Dermis blood vessel endothelial cell (primary cell): ENCODE results near the gene RXFP2. TPM values are rescaled to one million over a fixed set of nuclear protein-coding genes. Genes with fewer than 3 reads are reported as not detected.
A peak's percentile ranks its signal among the peaks of the same experiment; 100 is the strongest.

ENCODE experiments used
- DNase-seq: peaks from one replicate; pipeline ENCODE4 v3.0.0; 2010
- total RNA-seq: library from RNA; depleted of rRNA; stranded (reverse); fragments of >200 nt; gene quantifications from 2 replicates; pipeline ENCODE4 v1.2.3, GENCODE V29; 2014

Gene RXFP2, protein sequence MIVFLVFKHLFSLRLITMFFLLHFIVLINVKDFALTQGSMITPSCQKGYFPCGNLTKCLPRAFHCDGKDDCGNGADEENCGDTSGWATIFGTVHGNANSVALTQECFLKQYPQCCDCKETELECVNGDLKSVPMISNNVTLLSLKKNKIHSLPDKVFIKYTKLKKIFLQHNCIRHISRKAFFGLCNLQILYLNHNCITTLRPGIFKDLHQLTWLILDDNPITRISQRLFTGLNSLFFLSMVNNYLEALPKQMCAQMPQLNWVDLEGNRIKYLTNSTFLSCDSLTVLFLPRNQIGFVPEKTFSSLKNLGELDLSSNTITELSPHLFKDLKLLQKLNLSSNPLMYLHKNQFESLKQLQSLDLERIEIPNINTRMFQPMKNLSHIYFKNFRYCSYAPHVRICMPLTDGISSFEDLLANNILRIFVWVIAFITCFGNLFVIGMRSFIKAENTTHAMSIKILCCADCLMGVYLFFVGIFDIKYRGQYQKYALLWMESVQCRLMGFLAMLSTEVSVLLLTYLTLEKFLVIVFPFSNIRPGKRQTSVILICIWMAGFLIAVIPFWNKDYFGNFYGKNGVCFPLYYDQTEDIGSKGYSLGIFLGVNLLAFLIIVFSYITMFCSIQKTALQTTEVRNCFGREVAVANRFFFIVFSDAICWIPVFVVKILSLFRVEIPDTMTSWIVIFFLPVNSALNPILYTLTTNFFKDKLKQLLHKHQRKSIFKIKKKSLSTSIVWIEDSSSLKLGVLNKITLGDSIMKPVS
- total RNA-seq, result not detected in 2 replicates

DNA sequence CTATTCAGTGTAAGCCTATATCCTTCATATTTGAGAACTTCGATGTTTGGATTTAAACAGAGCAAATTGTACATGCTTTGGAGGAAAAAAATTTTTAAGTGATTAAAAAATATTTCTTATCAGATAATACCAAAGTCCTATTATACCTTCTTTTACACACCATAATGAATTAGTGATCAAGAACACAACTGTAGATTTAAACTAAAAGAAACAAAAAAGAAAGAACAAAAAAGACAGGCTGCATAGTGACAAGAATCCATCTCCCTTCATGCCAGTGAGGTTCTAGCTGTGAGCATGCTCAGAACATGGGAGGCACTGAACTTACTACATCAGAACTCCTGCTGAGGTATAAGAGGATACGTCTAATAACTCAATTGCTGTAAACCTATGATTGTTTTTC is at the start of gene RXFP2:
RXFP2 (plus strand) TSS at position 301 of the 400 bp plus-strand sequence; CDS start at position 388, 87 bp downstream.
- DNase-seq, result no peak

DNA sequence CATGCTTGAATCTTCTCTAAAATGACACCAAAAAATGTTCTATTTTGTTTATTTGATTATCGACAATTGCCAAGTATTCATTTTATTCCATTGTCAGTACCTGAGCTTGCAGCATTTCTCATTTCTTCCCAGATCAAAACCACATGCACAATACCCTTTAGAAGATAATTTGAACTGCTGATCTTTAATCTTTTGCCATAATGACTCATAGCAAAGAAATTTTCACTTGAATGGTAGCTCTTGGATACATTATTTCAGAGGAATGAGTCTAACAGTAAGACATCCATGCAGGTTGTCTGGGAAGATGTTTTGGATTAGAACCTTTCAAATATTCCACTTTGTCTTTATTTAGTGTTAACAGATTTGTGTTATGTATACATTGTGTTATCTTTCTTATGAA is 42.0 kb upstream of the RXFP2 start:
- DNase-seq, result no peak

DNA sequence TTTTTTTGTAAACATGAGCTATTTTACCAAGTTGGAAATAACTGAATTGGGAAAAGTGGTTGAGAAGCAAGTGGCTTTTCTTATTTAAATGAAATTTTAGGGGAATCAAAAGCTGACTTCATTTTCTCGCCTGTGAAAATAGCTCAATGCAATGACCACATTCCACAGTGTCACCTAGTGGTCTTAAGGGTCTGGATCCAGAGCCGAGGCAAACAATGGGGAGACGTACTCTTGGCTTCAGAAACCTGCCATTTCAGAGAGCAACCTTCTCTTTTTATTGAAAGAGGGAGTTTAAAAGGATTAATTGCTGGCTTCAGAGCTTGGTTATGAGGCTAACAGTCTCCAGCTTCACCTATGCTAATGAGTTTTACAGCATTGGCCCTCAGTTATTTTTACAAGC is 39.7 kb upstream of the RXFP2 start:
- DNase-seq, result peak; percentile 59

DNA sequence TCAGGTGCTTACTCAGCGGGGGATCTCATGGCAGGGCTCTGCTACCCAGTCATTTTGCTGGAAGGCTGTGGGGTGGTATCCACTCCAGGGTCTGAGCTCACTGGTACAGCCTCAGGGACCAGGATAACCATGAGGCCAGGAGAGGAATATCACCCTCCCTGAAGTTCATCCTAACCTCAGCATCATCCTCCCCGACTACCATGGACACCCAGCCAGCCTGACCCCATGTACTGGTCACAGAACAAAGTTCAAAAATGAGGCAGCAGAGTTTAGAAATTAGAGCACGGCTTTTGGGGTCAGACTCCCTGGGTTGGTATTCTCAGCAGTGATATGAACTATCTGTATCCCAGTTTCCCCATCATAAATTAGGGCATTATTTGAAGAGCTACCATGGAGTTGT is 35.5 kb upstream of the RXFP2 start:
- no peak for DNase-seq

DNA sequence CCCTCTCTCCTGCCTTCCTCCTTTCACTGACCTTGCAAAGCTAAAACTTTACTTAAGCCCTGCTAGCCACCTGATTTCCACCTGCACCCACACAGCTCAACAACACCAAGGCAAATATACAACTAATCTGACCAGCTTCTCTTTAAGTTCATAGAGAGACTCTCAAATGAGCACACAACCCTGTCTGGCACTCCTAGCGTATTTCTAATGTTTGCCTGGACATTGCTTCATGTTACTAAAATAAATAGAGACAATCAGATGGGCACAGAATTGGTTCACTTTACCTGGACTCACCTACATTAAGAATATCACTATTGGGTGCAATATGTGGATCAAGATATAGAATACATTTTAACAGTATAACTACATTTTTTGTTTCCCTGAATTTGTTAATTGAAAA is 33.2 kb upstream of the RXFP2 start:
- DNase-seq, result no peak

DNA sequence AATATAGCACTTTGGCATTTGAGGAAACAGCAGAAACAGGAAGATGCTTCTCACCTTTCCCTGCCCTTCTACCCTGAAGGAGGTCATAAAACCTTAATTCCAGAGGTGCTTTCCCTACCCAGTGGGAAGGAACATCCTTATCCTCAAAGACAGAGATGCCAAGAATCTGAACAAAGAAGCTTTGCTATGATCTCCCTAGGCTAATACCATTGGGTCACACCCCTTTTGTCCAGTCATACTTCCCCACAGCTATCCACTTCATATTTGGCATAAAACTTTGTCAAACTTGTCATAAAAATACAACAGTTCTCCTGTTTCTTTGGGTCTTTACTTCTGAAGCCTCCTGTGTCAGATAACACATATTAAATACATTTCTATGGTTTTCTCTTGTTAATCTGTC is 21.7 kb upstream of the RXFP2 start:
- DNase-seq, result no peak

DNA sequence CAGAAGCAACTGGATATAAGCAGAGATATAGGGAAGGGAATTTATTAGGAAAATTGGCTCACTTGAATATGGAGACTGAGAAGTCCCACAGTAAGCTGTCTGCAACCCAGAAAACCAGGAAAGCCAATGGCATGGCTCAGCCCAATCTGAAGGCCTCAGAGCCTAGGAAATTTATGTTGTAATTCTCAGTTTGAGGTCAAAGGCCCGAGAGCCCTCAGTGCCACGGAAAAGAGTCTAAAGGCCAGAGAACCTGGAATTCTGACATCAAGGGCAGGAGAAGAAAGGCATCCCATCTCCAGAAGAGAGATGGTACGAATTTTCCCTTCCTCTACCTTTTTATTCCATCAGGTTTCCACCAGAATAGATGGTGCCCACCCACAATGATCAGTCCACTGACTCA is 20.1 kb upstream of the RXFP2 start:
- DNase-seq, result no peak

DNA sequence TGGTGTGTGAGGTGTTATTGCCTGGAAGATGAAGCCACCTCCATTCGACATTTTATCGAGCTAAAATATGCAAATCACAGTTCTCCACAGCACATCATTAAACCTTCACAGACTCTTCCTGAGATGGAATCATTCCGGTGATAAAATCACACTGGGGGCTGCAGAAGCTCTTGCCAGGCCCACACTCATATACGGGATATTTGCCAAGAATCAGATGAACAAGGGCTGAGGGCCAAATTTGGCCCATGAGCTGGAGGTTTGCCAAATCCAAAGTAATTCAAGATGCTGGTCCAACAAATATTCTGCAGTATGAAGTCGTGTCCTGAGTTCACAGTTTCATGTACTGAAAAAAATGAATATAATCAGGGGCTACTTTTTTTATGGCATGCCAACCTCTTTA is 16.7 kb upstream of the RXFP2 start:
- peak; percentile 45 for DNase-seq

DNA sequence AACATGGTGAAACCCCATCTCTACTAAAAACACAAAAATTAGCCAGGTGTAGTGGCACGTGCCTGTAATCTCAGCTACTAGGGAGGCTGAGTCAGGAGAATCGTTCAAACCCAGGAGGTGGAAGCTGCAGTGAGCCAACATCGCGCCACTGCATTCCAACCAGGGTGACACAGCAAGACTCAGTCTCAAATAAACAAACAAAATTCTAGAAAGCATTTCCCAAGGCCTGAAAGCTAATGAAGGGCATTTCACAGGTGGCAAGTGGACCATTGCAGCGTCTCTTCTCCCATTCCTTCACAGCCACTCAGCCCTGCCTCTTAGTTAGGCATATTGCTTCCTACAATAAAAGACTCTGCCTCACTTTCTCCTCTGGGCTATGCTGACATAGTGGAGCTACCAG is 13.5 kb upstream of the RXFP2 start:
- DNase-seq, result no peak

DNA sequence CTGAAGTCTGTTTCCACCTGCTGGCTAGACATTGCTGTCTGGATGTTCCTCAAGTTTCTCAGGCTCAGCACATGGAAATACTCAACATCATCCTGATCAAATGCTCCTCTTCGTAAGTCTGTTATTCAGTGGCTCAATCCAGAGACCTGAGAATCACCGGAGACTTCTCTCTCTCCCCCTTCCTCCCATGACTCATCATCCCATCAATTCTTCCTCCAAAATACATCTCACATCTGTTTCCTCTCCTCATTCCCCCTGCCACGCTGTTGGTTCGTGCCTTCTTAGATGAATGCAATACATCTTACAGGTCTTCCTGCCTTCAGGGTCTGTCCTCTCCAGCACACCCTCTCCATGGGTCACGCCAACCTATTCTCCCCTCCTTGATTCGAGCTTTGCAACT is 7.4 kb upstream of the RXFP2 start:
- DNase-seq, result peak; percentile 38

DNA sequence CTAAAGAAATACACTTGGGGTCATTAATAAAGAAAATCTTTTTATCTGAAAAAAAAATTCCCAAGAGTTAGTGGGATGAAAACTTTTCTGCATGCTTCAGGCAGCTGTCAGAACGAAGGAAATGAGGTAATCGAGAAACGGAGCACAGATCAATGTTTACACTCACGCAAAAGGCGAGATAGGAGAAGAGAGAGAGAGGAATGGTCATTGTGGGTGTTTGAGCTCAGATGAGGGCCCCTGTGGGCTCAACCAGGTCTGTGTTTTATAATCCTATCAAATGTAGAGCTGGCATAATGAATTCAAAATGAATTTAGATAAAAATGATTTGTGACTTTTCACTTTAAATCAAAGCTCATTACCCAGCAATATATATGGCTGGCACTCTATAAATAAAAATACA is 6.3 kb upstream of the RXFP2 start:
- peak; percentile 28 for DNase-seq

DNA sequence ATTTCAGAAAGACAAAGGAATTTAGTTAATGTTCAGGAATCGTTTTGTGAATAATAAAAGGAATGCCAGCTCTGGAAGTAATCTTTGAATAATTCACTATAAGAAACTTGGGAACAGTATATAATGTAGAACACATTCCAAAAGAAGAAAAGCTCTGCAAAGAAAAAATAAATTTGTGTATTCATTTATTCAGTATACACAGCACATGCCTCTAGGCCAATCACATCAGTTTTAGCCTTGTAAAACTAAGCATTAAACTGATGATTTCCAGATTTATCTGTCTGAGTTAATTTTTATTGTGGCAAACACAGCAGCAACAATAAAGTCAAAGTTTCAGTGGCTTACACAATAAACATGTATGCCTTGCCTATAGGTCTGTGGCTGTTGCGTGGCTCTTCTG is 5.7 kb upstream of the RXFP2 start:
- DNase-seq, result no peak

DNA sequence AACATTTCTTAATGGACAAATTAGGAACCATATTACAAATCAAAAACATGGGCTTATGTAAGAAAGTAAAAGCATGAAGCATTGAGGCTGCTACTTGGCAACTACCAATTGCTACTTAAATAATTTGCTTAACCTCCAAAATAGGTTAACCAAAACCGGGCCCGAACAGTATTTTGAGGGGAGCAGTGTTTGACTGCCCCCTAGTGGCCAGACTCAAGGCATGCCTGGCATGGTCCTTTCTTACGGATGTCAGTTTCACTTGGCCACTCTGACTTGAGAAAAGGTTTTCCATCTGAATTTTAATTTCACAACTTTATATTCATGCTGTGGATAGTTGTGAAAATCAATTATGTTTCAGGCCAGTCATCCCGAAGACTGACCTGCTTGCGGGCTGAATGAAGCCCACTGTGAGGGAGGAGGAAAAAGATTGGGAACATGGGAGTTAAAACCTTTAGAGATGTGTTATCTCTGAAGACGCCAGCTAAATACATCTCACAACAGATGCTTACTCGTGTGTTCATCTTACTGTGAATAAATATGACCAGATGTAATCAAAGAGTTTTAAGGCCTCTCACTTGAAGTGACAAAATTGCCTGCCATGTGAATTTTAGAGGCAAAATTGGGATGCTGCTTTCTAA is 2.9 kb downstream of the RXFP2 start:
- DNase-seq, result peak; percentile 79

DNA sequence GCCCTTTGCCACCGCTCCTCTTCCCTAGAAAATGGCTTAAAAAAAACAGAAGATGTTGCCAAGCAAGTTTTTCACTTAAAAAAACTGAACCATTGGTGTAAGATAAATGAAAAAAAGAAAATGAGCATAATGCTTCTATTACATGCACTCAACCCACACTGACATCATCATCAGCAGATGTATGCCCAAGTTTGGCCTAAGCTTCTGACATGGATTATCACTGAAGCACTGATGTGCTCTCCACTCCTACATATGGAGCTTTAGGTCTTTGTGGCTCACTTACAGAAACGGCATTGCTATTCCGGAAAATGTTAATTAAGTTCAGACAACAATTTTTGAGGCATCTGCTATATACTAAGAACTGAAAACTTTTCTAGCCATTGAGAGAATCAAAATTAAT is 8.0 kb downstream of the RXFP2 start:
- DNase-seq, result no peak

DNA sequence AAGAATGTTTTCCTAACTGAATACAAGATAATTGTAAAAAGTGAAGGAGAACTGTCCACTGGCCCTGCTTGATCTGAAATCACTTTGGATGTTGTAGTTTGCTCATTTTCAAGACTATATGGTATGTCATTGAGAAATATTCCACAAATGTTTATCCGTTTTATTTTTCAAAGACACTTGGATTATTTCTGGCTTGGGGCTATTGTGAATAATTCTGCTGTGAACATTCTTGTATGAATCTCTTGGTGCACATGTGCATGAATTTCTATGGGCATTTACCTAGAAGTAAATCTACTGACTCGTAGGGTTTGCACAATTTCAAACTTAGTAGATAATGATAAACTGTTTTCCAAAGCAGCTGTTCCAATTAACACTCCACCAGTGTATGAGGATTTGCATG is 8.6 kb downstream of the RXFP2 start:
- no peak for DNase-seq

DNA sequence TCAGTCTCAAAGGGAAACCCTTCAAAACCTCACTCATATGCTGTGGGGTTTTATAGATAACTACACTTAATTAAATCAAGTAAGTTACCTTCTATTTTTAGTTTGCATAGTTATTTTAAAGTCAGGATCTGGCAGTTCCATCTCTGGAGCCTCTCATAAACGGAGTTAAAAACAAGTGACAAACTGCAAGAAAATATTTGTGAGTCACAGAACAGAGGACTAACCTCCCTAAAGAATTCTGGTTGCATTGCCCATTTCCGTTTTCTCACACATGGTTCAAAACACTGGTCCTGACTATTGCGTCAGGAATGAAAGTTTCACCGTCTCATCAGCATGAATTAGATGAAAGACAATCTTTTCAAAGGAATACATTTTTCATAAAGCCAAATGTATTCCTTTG is 10.6 kb downstream of the RXFP2 start:
- DNase-seq, result peak; percentile 57

DNA sequence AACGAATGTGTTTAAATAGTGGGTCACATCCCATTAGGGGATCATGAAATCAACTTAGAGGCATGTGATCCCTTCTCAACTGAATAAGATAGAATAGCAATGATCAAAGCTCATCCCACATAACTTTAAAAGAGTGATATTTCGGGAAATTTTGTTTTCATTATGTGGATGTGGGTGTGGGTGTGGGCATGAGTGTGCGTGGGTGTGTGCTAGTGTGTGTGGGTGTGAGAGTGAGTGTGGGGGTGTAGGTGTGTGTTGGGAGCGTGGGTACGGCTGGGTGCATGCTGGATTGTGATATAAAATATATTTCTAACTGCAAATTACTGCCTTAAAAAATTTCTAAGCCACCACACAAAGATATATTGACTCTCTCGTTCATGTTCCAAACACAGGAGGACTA is 15.9 kb downstream of the RXFP2 start:
- no peak for DNase-seq

DNA sequence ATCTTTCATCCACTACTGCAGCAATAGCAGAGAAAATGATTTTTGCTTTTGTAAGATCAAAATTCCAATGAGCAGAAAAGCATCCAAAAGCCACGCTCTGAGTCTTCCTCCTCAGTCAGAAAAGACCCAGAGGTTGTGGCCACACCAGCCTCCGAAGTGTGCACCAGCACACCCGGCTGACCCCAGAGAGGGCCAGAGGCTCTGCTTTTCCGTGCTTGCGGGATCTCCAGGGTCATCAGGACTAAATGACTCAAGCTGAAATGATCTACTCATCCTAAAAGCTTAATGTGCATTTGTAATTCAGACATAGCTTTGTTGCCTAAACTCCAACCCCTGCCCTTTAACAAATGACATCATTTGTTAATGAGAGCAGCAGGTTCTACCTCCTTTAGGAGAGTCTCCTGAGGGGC is 16.5 kb downstream of the RXFP2 start:
- no peak for DNase-seq

DNA sequence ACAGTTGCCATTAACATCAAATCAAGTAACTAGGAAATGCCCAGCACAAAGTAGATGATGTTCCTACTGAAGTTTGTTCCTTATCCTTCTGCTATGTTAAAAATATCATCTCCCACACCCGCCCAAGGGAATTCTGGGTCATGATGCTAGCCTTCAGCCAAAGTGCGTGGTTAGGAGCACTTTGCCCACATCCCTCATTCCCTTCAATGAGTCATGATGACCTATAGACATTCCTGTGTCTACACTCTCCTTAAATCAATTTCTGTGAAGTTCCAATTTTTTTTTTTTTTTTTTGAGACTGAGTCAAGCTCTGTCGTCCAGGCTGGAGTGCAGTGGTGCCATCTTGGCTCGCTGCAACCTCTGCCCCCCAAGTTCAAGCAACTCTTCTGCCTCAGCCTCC is 17.0 kb downstream of the RXFP2 start:
- no peak for DNase-seq

DNA sequence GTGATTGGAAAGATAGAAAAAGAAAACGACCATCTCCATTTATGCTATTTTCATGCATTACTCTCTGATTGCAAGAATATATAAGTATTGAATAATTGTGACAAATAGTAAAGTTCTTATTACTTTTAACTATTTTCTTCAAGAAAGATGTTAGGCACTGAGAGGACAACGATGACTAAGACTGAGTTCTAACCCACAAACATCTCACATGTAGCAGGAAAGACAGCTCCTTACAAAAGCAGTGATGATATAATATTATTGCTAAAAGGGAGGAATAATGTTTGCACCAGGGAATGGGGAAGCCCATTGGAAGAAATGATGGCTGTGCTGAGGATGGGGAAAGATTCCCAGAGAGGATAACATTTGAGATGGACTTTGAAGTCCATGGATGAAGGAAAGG is 22.6 kb downstream of the RXFP2 start:
- no peak for DNase-seq

DNA sequence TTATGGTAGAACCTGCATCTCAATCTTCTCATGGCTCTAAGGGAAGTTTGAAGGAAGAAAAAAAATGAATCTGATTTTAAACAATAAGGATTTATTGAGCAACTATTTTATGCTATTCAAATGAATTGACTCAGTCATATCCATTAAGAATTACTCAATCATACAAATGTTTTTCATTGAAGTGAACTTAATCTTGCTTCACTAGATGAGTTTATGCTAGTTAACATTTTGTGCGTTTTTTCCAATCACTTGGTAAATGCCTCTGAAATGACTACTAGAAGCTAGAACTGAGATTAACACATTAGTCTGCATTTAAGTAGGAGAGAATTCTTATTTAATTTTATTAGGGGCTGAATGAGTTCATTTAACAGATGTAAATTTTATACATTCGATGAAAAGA is 25.2 kb downstream of the RXFP2 start:
- no peak for DNase-seq

DNA sequence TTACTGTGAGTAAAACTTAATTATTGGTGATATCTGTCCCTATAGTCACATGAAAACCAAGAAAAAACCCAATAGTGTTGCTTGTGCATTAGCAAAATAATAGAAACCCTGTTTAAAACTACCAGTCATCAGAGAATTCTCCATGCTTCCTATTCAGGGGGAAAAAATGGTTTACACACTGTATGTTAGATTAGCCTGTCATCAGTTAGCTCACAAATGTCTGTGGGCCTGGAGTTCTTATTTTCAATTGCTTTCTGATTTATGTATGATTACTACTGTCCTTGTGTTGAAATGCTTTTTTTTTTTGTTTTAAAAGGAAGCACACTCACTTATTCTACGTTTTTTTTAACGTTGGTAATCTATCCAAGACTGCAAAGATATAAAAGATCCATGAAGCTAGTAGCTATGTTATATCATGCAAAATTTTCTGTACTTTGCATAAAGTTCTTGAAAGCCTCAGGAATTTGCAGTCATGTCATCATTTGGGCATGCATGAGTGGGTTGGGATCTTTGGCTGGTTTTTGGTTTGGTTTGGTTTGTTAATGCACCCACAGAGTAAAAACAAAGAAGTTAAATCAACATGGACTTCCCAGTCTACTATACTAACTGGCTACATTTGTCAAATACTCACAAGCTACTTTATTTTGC is 25.9 kb downstream of the RXFP2 start:
- no peak for DNase-seq

DNA sequence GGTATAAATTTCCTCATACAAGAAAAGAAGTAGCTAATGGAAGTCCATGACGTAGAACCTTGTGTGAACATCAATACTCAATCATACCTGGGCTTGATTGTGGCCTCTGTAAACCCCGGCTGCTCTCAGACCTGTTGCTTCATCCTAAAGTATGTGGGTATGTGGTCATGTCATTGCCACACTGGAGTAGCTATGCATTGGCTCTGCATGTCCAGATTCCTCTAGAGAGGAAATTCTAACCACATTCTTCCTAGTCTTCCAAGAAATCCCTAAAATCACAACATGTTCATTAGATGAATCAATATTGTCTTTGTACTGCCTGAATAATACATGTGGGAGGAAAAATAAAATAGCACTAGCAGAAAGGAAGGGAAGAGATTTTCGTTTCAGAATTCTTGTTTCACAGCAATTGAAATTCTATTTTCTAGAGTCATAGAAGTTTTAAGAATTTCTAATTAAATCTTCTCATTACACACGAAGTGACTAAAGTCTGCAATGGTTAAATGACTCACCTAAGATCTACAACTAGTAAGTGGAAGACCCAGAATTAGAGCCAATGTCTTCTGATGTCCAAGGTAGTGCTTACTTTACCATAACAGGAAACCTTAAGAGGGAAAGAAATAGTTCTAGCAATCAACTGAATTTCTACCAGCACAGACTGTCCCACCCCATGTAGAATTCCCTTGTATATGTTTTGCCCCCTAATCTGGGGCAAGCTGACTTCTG is 28.0 kb downstream of the RXFP2 start:
- no peak for DNase-seq
